ENCODE data around the gene GPR34. TPM values are rescaled to one million over a fixed set of nuclear protein-coding genes. Genes with fewer than 3 reads are reported as not detected.

Gene GPR34
- total and polyA plus RNA-seq, 5 donors, result 1.5 to 10.2 (median 8.2) TPM

- Histone ChIP-seq H3K9me3 (ENCODE audit: control insufficient read depth, low read length) (no peaks in the 10 kb centered on the region), H3K27me3 (ENCODE audit: control insufficient read depth, insufficient read depth) (no peaks in the 10 kb centered on the region), H3K4me3 (ENCODE audit: low read length) (no peak overlapping the region), H3K4me1 (ENCODE audit: control insufficient read depth, insufficient read depth, low read length) (no peaks in the 10 kb centered on the region), H3K27ac (ENCODE audit: low read length) (no peak overlapping the region)
- no peak for ATAC-seq
- WGBS, result 58% methylated on average over 7 of the region's 7 CpGs
- intact Hi-C loops (cut with DNase I), result no loop called here
- DNase-seq, result no peak
These were observed 48.3 kb downstream of the GPR34 start for GRCh38 chrX:41737065-41737464.

- Histone ChIP-seq H3K27me3 (ENCODE audit: control insufficient read depth, insufficient read depth) (no peaks in the 10 kb centered on the region), H3K27ac (ENCODE audit: low read length) (no peak overlapping the region), H3K4me3 (ENCODE audit: low read length) (no peak overlapping the region), H3K4me1 (ENCODE audit: control insufficient read depth, insufficient read depth, low read length) (no peaks in the 10 kb centered on the region), H3K9me3 (ENCODE audit: control insufficient read depth, low read length) (no peaks in the 10 kb centered on the region)
- ATAC-seq, result no peak
- no peak for DNase-seq
- intact Hi-C loops (cut with DNase I), result no loop called here
- 100% methylated on average over 1 of the region's 1 CpG for WGBS
These were observed 51.1 kb downstream of the GPR34 start for GRCh38 chrX:41739871-41740270.

Other genes with a start within 250 kb of the GPR34 start
- gene NYX, start 241.6 kb upstream of the GPR34 start, total RNA-seq, result not detected
- gene NYX, start 241.6 kb upstream of the GPR34 start, polyA plus RNA-seq, result not detected
- gene GPR82, start 35.2 kb downstream of the GPR34 start, total RNA-seq, result under 1 TPM in 3 of 4 donors, not detected in 1; 0.14 to 0.53 (median 0.49) TPM
- gene GPR82, start 35.2 kb downstream of the GPR34 start, polyA plus RNA-seq, result 0.02 TPM
- gene CASK, start 234.6 kb downstream of the GPR34 start, total RNA-seq, result 10 to 100 TPM; 15.2 to 17.5 (median 17.1) TPM
- gene CASK, start 234.6 kb downstream of the GPR34 start, polyA plus RNA-seq, result 3.3 TPM